ENCODE results near the gene CA6.

DNA sequence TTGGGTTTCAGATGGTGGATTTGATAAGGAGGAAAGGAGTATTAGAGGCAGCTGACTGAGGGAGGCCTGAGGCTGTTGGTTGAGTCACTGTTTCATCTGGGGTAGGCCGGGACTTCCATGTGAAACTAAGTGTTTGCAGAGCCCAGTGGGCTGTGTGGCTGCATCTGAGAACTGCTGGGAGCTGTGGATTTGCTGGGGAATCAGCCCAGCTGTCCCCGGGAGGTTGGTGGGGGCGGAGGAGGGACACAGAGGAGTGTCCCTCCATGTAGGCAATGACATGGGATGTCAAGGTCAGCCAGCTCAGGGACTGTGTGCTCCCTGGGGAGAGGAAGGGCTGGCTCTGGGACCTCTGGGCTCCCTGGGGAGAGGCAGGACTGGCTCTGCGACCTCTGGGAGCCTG, 44.2 kb downstream of the CA6 start:
- TF ChIP-seq, protein P1, sequence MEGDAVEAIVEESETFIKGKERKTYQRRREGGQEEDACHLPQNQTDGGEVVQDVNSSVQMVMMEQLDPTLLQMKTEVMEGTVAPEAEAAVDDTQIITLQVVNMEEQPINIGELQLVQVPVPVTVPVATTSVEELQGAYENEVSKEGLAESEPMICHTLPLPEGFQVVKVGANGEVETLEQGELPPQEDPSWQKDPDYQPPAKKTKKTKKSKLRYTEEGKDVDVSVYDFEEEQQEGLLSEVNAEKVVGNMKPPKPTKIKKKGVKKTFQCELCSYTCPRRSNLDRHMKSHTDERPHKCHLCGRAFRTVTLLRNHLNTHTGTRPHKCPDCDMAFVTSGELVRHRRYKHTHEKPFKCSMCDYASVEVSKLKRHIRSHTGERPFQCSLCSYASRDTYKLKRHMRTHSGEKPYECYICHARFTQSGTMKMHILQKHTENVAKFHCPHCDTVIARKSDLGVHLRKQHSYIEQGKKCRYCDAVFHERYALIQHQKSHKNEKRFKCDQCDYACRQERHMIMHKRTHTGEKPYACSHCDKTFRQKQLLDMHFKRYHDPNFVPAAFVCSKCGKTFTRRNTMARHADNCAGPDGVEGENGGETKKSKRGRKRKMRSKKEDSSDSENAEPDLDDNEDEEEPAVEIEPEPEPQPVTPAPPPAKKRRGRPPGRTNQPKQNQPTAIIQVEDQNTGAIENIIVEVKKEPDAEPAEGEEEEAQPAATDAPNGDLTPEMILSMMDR (IDR thresholded peaks at IDR 0.05; ENCODE audit: low read depth, low read length), result no peak
- TF ChIP-seq, protein P2, sequence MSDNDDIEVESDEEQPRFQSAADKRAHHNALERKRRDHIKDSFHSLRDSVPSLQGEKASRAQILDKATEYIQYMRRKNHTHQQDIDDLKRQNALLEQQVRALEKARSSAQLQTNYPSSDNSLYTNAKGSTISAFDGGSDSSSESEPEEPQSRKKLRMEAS (IDR thresholded peaks at IDR 0.05; ENCODE audit: low read depth, low read length), result no peak
- TF ChIP-seq POLR2A (IDR thresholded peaks at IDR 0.05; ENCODE audit: extremely low read depth, insufficient read length), result no peak
- TF ChIP-seq MYC (IDR thresholded peaks at IDR 0.05; ENCODE audit: low read depth, low read length), result no peak

Measured in NB4 (cell line).